GM12878 (cell line): Measurements from ENCODE around the gene PLA2G6. TPM values are rescaled to one million over a fixed set of nuclear protein-coding genes. Genes with fewer than 3 reads are reported as not detected.
"Not testable (repeated sequence)": the region's sequence is repeated elsewhere in the genome, so short reads cannot be mapped to it uniquely, and the experiment has no call there.

Experiments
- ATAC-seq: fragments of 200-7000 bp; cut with Tn5 transposase; 3 replicates; pipeline ENCODE4 v1.9.1; 2020; ENCODE audit warnings: mild to moderate bottlenecking, moderate library complexity
- BruUV-seq: library from RNA; stranded (reverse); fragments of 400-500 nt; replicated peaks from 2 replicates; lab custom pipeline; 2021; lab: Mats Ljungman, UMichigan
- CTCF ChIA-PET: fragments of 300-600 bp; sonication (Branson Sonifier 250); formaldehyde crosslinking; extraction: SDS; loops from one replicate; lab custom pipeline; 2021; ENCODE audit warnings: inconsistent platforms; lab: Yijun Ruan, JAX
- POLR2A ChIA-PET: fragments of 350-600 bp; formaldehyde crosslinking; extraction: SDS; loops from one replicate; lab custom pipeline; 2021; ENCODE audit warnings: inconsistent platforms; lab: Charles Lee
- RAD21 ChIA-PET: fragments of 300-600 bp; sonication (Branson Sonifier 250); formaldehyde crosslinking; loops from one replicate; lab custom pipeline; 2023; ENCODE audit warnings: antibody characterized with exemption; ENCODE audit not compliant: unreplicated experiment; lab: Charles Lee
- SMC1A ChIA-PET: fragments of 300-600 bp; sonication (Branson Sonifier 250); formaldehyde crosslinking; loops from one replicate; lab custom pipeline; 2023; ENCODE audit not compliant: unreplicated experiment, uncharacterized antibody; lab: Charles Lee
- DNase-seq: peaks from one replicate; pipeline ENCODE4 v3.0.0-alpha.2; 2011; ENCODE audit warnings: low read depth, low spot score
- FAIRE-seq: peaks from 3 replicates; lab custom pipeline; 2011; peaks lifted over from hg19 to GRCh38; lab: Jason Lieb, UNC
- H2AFZ ChIP-seq: 2 replicates; pipeline ENCODE4 v1.6.0; 2011; ENCODE audit warnings: low read depth, low read length, control low read depth; ENCODE audit not compliant: control insufficient read depth
- H3K27ac ChIP-seq: 2 replicates; pipeline ENCODE4 v1.5.1; 2011; ENCODE audit warnings: control low read depth; ENCODE audit not compliant: control insufficient read depth, insufficient read depth
- H3K27me3 ChIP-seq, 2 experiments: replicated peaks in 1 of 2; 2 replicates each; pipeline versions ENCODE4 v1.6.0 to v1.6.1; 2011; ENCODE audit warnings: low read length in 1 of 2; ENCODE audit not compliant: control insufficient read depth in 2 of 2, insufficient read depth in 2 of 2
- H3K36me3 ChIP-seq, 2 experiments: 2 replicates each; pipeline ENCODE4 v1.5.1; 2011; ENCODE audit warnings: low read length in 1 of 2; ENCODE audit not compliant: control insufficient read depth in 2 of 2, insufficient read depth in 2 of 2
- H3K4me1 ChIP-seq: 2 replicates; pipeline ENCODE4 v1.6.1; 2011; ENCODE audit warnings: mild to moderate bottlenecking, low read length, moderate library complexity, mixed read lengths; ENCODE audit not compliant: control insufficient read depth, insufficient read depth
- H3K4me2 ChIP-seq: 2 replicates; pipeline ENCODE4 v1.6.0; 2011; ENCODE audit warnings: control low read depth; ENCODE audit not compliant: control insufficient read depth, insufficient read depth
- H3K4me3 ChIP-seq: fragments of 200-600 bp; sonication (generic); 2 replicates; pipeline ENCODE4 v1.5.1; 2016
- H3K79me2 ChIP-seq: 2 replicates; pipeline ENCODE4 v1.6.0; 2011; ENCODE audit warnings: low read length; ENCODE audit not compliant: control insufficient read depth, insufficient read depth
- H3K9ac ChIP-seq: 2 replicates; pipeline ENCODE4 v1.8.0; 2011; ENCODE audit warnings: low read length, control low read depth, mixed read lengths; ENCODE audit not compliant: control insufficient read depth, insufficient read depth
- H3K9me3 ChIP-seq: replicated peaks from 3 replicates; pipeline ENCODE4 v1.5.1; 2011; ENCODE audit warnings: mild to moderate bottlenecking, low read length; ENCODE audit not compliant: control insufficient read depth, insufficient read depth
- H4K20me1 ChIP-seq: 2 replicates; pipeline ENCODE4 v1.6.0; 2011; ENCODE audit not compliant: control insufficient read depth, insufficient read depth
- CREB1 ChIP-seq: IDR thresholded peaks from 2 replicates; pipeline ENCODE4 v1.6.1; 2012; ENCODE audit warnings: low read depth, mild to moderate bottlenecking, inconsistent platforms
- EED ChIP-seq: sonication (generic); IDR thresholded peaks from 2 replicates; pipeline ENCODE4 v1.6.1; 2016; ENCODE audit warnings: antibody characterized with exemption, low read depth
- ESRRA ChIP-seq: IDR thresholded peaks from 2 replicates; pipeline ENCODE4 v1.6.1; 2012; ENCODE audit warnings: mild to moderate bottlenecking, low read length, improper control_type of control experiment
- HCFC1 ChIP-seq: fragments of 150-350 bp; IDR thresholded peaks from 2 replicates; pipeline ENCODE4 v1.6.1; 2014; ENCODE audit warnings: low read length
- HSF1 ChIP-seq: fragments of 150-350 bp; IDR thresholded peaks from 2 replicates; pipeline ENCODE4 v1.6.1; 2014; ENCODE audit warnings: mild to moderate bottlenecking, low read depth, low read length
- IRF4 ChIP-seq: IDR thresholded peaks from 2 replicates; pipeline ENCODE4 v1.6.1; 2011; ENCODE audit warnings: low read depth, low read length
- IRF5 ChIP-seq: fragments of 450-650 bp; IDR thresholded peaks from 2 replicates; pipeline ENCODE4 v1.6.1; 2017; ENCODE audit warnings: borderline replicate concordance
- JUND ChIP-seq: IDR thresholded peaks from 2 replicates; pipeline ENCODE4 v1.6.1; 2012; ENCODE audit warnings: low read depth, mild to moderate bottlenecking, low read length, improper control_type of control experiment, moderate library complexity
- NFIC ChIP-seq: IDR thresholded peaks from 2 replicates; pipeline ENCODE4 v1.6.1; 2012; ENCODE audit warnings: low read depth, mild to moderate bottlenecking, inconsistent platforms, low read length, moderate library complexity
- NFXL1 ChIP-seq: fragments of 450-650 bp; IDR thresholded peaks from 2 replicates; pipeline ENCODE4 v1.6.1; 2017; ENCODE audit warnings: antibody characterized with exemption, mild to moderate bottlenecking, borderline replicate concordance
- NKRF ChIP-seq: fragments of 450-650 bp; conservative IDR thresholded peaks from 2 replicates; pipeline ENCODE4 v1.6.1; 2017; ENCODE audit warnings: mild to moderate bottlenecking, moderate library complexity
- RAD51 ChIP-seq: fragments of 450-650 bp; IDR thresholded peaks from 2 replicates; pipeline ENCODE4 v1.6.1; 2016; ENCODE audit warnings: moderate library complexity, mild to moderate bottlenecking, inconsistent platforms
- SMARCA5 ChIP-seq: fragments of 450-650 bp; IDR thresholded peaks from 2 replicates; pipeline ENCODE4 v1.6.1; 2017; ENCODE audit warnings: mild to moderate bottlenecking
- SPI1 ChIP-seq: IDR thresholded peaks from 2 replicates; pipeline ENCODE4 v1.6.1; 2011; ENCODE audit warnings: low read depth, mild to moderate bottlenecking, low read length, moderate library complexity, borderline replicate concordance; ENCODE audit not compliant: insufficient read depth
- WRNIP1 ChIP-seq: IDR thresholded peaks from 2 replicates; pipeline ENCODE4 v1.6.1; 2011; ENCODE audit warnings: low read depth, low read length, improper control_type of control experiment, borderline replicate concordance
- ZNF217 ChIP-seq: fragments of 450-650 bp; IDR thresholded peaks from 2 replicates; pipeline ENCODE4 v1.6.1; 2017; ENCODE audit warnings: antibody characterized with exemption, mild to moderate bottlenecking
- WGBS: methylation state at CpG from one replicate; pipeline ENCODE4 v1.1.6; 2016; ENCODE audit warnings: low lambda C conversion rate; ENCODE audit not compliant: insufficient replicate concordance, insufficient coverage; ENCODE audit errors: missing lambda C conversion rate; 5-methylcytosine and 5-hydroxymethylcytosine counted together
- in situ Hi-C: fragments of 300-500 bp; cut with MboI; formaldehyde crosslinking; loops from 9 replicates; pipeline ENCODE4 v1.14.3; 2018; ENCODE audit warnings: mixed read lengths
- intact Hi-C: fragments of 100-400 bp; cut with micrococcal nuclease; formaldehyde crosslinking; loops from one replicate; pipeline ENCODE4 v1.14.2; 2022; ENCODE audit not compliant: unreplicated experiment
- polyA plus RNA-seq, 11 experiments: library from polyadenylated mRNA; depleted of rRNA in 4 of 11; unstranded in 6 of 11; stranded (reverse) in 5 of 11; fragments of >200 nt; fragmentation: Nextera tagmentation in 4 of 11; fragmentation: Illumina TruSeq in 1 of 11; extraction: Ambion mirVana in 4 of 11; extraction: Trizol in 1 of 11; gene quantifications; 1 replicate in 1 of 11; 2 replicates in 10 of 11; pipeline versions ENCODE4 v1.2.1 to v1.2.3, GENCODE V29; 2011 to 2016; ENCODE audit warnings: inconsistent platforms in 2 of 11, missing spikeins in 2 of 11, low read depth in 1 of 11
- total RNA-seq, 4 experiments: library from RNA; depleted of rRNA in 3 of 4; stranded (reverse); fragments of >200 nt in 3 of 4; fragmentation: Illumina TruSeq in 1 of 4; extraction: Trizol in 1 of 4; gene quantifications; 2 replicates each; pipeline versions ENCODE4 v1.2.1 to v1.2.3, GENCODE V29; 2013 to 2021

The PLA2G6 gene
- total and polyA plus RNA-seq, 10 of the 15 experiments (the other 5 are each of a cell fraction or from before 2014, with no cell fraction given): 0.15 to 42.2 (median 15.8) TPM

GRCh38 chr22:38155703-38156102, 25.9 kb downstream of the PLA2G6 start:
- no peak for ATAC-seq
- no peak for TF ChIP-seq ESRRA
- TF ChIP-seq HSF1: no peak
- TF ChIP-seq CREB1: no peak
- TF ChIP-seq WRNIP1: no peak
- no peak for TF ChIP-seq IRF5
- TF ChIP-seq JUND: no peak
- no peak for TF ChIP-seq SPI1
- no peak for TF ChIP-seq RAD51
- TF ChIP-seq NKRF: no peak
- TF ChIP-seq HCFC1: no peak
- TF ChIP-seq SMARCA5: no peak
- TF ChIP-seq EED: no peak
- TF ChIP-seq ZNF217: no peak
- no peak for TF ChIP-seq IRF4
- TF ChIP-seq NFXL1: no peak
- no peak for TF ChIP-seq NFIC
- Histone ChIP-seq H3K27ac (no peak overlapping the region), H3K27me3 (no peaks in the 10 kb centered on the region), H3K9me3 (no peaks in the 10 kb centered on the region), H4K20me1 (no peaks in the 10 kb centered on the region), H2AFZ (no peak overlapping the region), H3K4me3 (no peak overlapping the region), H3K9ac (no peak overlapping the region), H3K36me3 (no peaks in the 10 kb centered on the region), H3K79me2 (no peaks in the 10 kb centered on the region), H3K4me1 (peaks cover 3% of the 10 kb centered on the region), H3K4me2 (no peak overlapping the region)
- no TSS peak for BruUV-seq
- ChIA-PET RAD21 (no interaction called here), POLR2A (no interaction called here), CTCF (interaction anchor here (1.0 kb wide), 1 partner anchor 104 kb away, joined by 3 read pairs; no protein-coding TSS in a partner anchor), SMC1A (no interaction called here)
- in situ Hi-C loops (no loop called here), intact Hi-C loops (no loop called here)
- WGBS: 91% methylated on average over 1 of the region's 1 CpG
- no peak for DNase-seq
- no peak for FAIRE-seq

- ChIA-PET CTCF (interaction anchor here (0.8 kb wide), 1 partner anchor 102 kb away, joined by 3 read pairs; no protein-coding TSS in a partner anchor), POLR2A (interaction anchor here (0.6 kb wide), 1 partner anchor 491 kb away, joined by 4 read pairs; no protein-coding TSS in a partner anchor)
- WGBS: 50% methylated on average over 1 of the region's 1 CpG
- H3K9ac ChIP-seq, H3K27ac ChIP-seq, H3K4me3 ChIP-seq, BruUV-seq, H3K27me3 ChIP-seq, RAD21 ChIA-PET, ATAC-seq, H3K4me2 ChIP-seq, DNase-seq, H3K4me1 ChIP-seq, intact Hi-C loops, SMC1A ChIA-PET, FAIRE-seq, H3K36me3 ChIP-seq, in situ Hi-C loops, H3K9me3 ChIP-seq, H2AFZ ChIP-seq, H3K79me2 ChIP-seq, H4K20me1 ChIP-seq: not testable (repeated sequence)
These were observed 27.1 kb downstream of the PLA2G6 start for GRCh38 chr22:38154563-38154915.
